ENCODE results near the gene CDC7. TPM values are rescaled to one million over a fixed set of nuclear protein-coding genes. Genes with fewer than 3 reads are reported as not detected.
"Not testable (repeated sequence)": the region's sequence is repeated elsewhere in the genome, so short reads cannot be mapped to it uniquely, and the experiment has no call there.

Gene CDC7
- total RNA-seq, 1 donor from 2014 or later: 156 TPM

GRCh38 chr1:91513160-91513559 lies 12.5 kb downstream of the CDC7 start:
- Histone ChIP-seq H3F3A (ENCODE audit: low read depth) (peaks cover 24% of the 10 kb centered on the region), H3K36me3 (peaks cover 63% of the 10 kb centered on the region)

GRCh38 chr1:91513706-91514105 lies 13.1 kb downstream of the CDC7 start:
- no peaks in the 10 kb centered on the region for H3K27me3 Mint-ChIP-seq (ENCODE audit: insufficient read depth, low read depth)
- peaks cover 2% of the 10 kb centered on the region for H3K4me1 Mint-ChIP-seq
- Histone ChIP-seq H3K9ac (no peak overlapping the region), H3F3A (ENCODE audit: low read depth) (peaks cover 23% of the 10 kb centered on the region), H3K27me3 (no peaks in the 10 kb centered on the region), H3K4me3 (no peak overlapping the region), H2AFZ (replicated peaks) (no peak overlapping the region), H3K79me2 (ENCODE audit: low read depth) (peaks cover 36% of the 10 kb centered on the region), H3K27ac (no peak overlapping the region), H4K20me1 (ENCODE audit: low read depth) (peaks cover 3% of the 10 kb centered on the region), H3K4me1 (peaks cover 8% of the 10 kb centered on the region), H3K4me2 (no peak overlapping the region), H3K36me3 (peaks cover 58% of the 10 kb centered on the region), H3K9me3 (ENCODE audit: low read depth) (no peaks in the 10 kb centered on the region)
- peaks cover 33% of the 10 kb centered on the region for H3K36me3 Mint-ChIP-seq
- H3K9me3 Mint-ChIP-seq: no peaks in the 10 kb centered on the region
- no peak for DNase-seq (ENCODE audit: low spot score)
- H3K27ac Mint-ChIP-seq: no peak overlapping the region
- TF ChIP-seq EZH2phosphoT487 (IDR thresholded peaks at IDR 0.05): no peak
- no peak for TF ChIP-seq CTCF (IDR thresholded peaks at IDR 0.05)
- TF ChIP-seq EZH2 (IDR thresholded peaks at IDR 0.05): no peak
- H3K4me3 Mint-ChIP-seq: no peak overlapping the region

More at GRCh38 chr1:91513160-91513559, 12.5 kb downstream of the CDC7 start:
- Mint-ChIP-seq H3K27me3 (ENCODE audit: insufficient read depth, low read depth) (no peaks in the 10 kb centered on the region), H3K27ac (no peak overlapping the region), H3K9me3 (no peaks in the 10 kb centered on the region), H3K4me3 (no peak overlapping the region), H3K36me3 (peaks cover 31% of the 10 kb centered on the region), H3K4me1 (peaks cover 2% of the 10 kb centered on the region)
- H3K9ac ChIP-seq: no peak overlapping the region
- peaks cover 41% of the 10 kb centered on the region for H3K79me2 ChIP-seq (ENCODE audit: low read depth)
- no peaks in the 10 kb centered on the region for H3K27me3 ChIP-seq
- TF ChIP-seq EZH2phosphoT487 (IDR thresholded peaks at IDR 0.05) (no peak), CTCF (IDR thresholded peaks at IDR 0.05) (peak; percentile 52)
- no peak overlapping the region for H2AFZ ChIP-seq (replicated peaks)
- H3K9me3 ChIP-seq (ENCODE audit: low read depth): no peaks in the 10 kb centered on the region
- H3K27ac ChIP-seq: no peak overlapping the region
- no peak overlapping the region for H3K4me2 ChIP-seq
- no peak overlapping the region for H3K4me3 ChIP-seq
- H3K4me1 ChIP-seq: peaks cover 8% of the 10 kb centered on the region
- H4K20me1 ChIP-seq (ENCODE audit: low read depth): peaks cover 6% of the 10 kb centered on the region
- DNase-seq (ENCODE audit: low spot score): no peak

- Histone ChIP-seq H3K27ac (no peak overlapping the region), H3K9me3 (ENCODE audit: low read depth) (no peaks in the 10 kb centered on the region), H2AFZ (replicated peaks) (no peak overlapping the region), H3K4me3 (no peak overlapping the region), H3K27me3 (no peaks in the 10 kb centered on the region), H3K79me2 (ENCODE audit: low read depth) (peaks cover 16% of the 10 kb centered on the region), H3K4me2 (no peak overlapping the region), H4K20me1 (ENCODE audit: low read depth) (no peaks in the 10 kb centered on the region), H3K4me1 (peaks cover 8% of the 10 kb centered on the region), H3K36me3 (peaks cover 54% of the 10 kb centered on the region), H3F3A (ENCODE audit: low read depth) (peaks cover under 1% of the 10 kb centered on the region), H3K9ac (no peak overlapping the region)
- Mint-ChIP-seq H3K9me3 (no peaks in the 10 kb centered on the region), H3K4me3 (no peak overlapping the region), H3K4me1 (peaks cover 2% of the 10 kb centered on the region), H3K36me3 (peaks cover 28% of the 10 kb centered on the region), H3K27me3 (ENCODE audit: insufficient read depth, low read depth) (no peaks in the 10 kb centered on the region), H3K27ac (no peak overlapping the region)
- DNase-seq (ENCODE audit: low spot score): no peak
- TF ChIP-seq CTCF (IDR thresholded peaks at IDR 0.05) (no peak), EZH2 (IDR thresholded peaks at IDR 0.05) (no peak), EZH2phosphoT487 (IDR thresholded peaks at IDR 0.05) (no peak)
Observed at GRCh38 chr1:91515994-91516393, 15.3 kb downstream of the CDC7 start.

- H3K9ac ChIP-seq; H2AFZ ChIP-seq (replicated peaks); H3K27ac Mint-ChIP-seq; H3F3A ChIP-seq (ENCODE audit: low read depth); H3K4me2 ChIP-seq; H3K9me3 ChIP-seq (ENCODE audit: low read depth); H4K20me1 ChIP-seq (ENCODE audit: low read depth); H3K4me1 ChIP-seq; H3K27me3 Mint-ChIP-seq (ENCODE audit: insufficient read depth, low read depth); H3K4me3 Mint-ChIP-seq; H3K9me3 Mint-ChIP-seq; DNase-seq (ENCODE audit: low spot score); H3K4me1 Mint-ChIP-seq; H3K27ac ChIP-seq; H3K27me3 ChIP-seq; H3K4me3 ChIP-seq: not testable (repeated sequence)
- Histone ChIP-seq H3K79me2 (ENCODE audit: low read depth) (peaks cover 11% of the 10 kb centered on the region), H3K36me3 (peaks cover 54% of the 10 kb centered on the region)
- H3K36me3 Mint-ChIP-seq: peaks cover 29% of the 10 kb centered on the region
Observed at GRCh38 chr1:91516605-91517004, 16.0 kb downstream of the CDC7 start.

- not testable (repeated sequence) for H3K4me3 Mint-ChIP-seq; H3F3A ChIP-seq (ENCODE audit: low read depth); H2AFZ ChIP-seq (replicated peaks); H3K27me3 ChIP-seq; H3K27me3 Mint-ChIP-seq (ENCODE audit: insufficient read depth, low read depth); H3K9me3 ChIP-seq (ENCODE audit: low read depth); H3K9me3 Mint-ChIP-seq; DNase-seq (ENCODE audit: low spot score); H3K27ac Mint-ChIP-seq; H3K79me2 ChIP-seq (ENCODE audit: low read depth); H3K4me1 ChIP-seq; H4K20me1 ChIP-seq (ENCODE audit: low read depth); H3K4me1 Mint-ChIP-seq; H3K9ac ChIP-seq; H3K4me2 ChIP-seq; H3K4me3 ChIP-seq
- peaks cover 37% of the 10 kb centered on the region for H3K36me3 Mint-ChIP-seq
- Histone ChIP-seq H3K36me3 (peaks cover 37% of the 10 kb centered on the region), H3K27ac (peak overlapping the region; percentile 21)
Observed at GRCh38 chr1:91519167-91519566, 18.5 kb downstream of the CDC7 start.

Measured in neural progenitor cell (in vitro differentiated cells).